Myocyte (in vitro differentiated cells): ENCODE measurements around the gene NME9. TPM values are rescaled to one million over a fixed set of nuclear protein-coding genes. Genes with fewer than 3 reads are reported as not detected.
A peak's percentile ranks its signal among the peaks of the same experiment; 100 is the strongest.
"Not testable (repeated sequence)": the region's sequence is repeated elsewhere in the genome, so short reads cannot be mapped to it uniquely, and the experiment has no call there.

ENCODE experiments used
- DNase-seq: peaks from one replicate; pipeline ENCODE4 v3.0.0-alpha.2; 2012; ENCODE audit warnings: low read depth
- polyA plus RNA-seq: library from polyadenylated mRNA; unstranded; fragments of >200 nt; gene quantifications from one replicate; pipeline ENCODE4 v1.2.1, GENCODE V29; 2012; ENCODE audit warnings: missing spikeins
- total RNA-seq: library from RNA; depleted of rRNA; stranded (reverse); fragments of >200 nt; gene quantifications from 2 replicates; pipeline ENCODE4 v1.2.3, GENCODE V29; 2014

Gene NME9
- not detected in 2 replicates for total RNA-seq
- polyA plus RNA-seq = 0.44 TPM

GRCh38 chr3:138329127-138329983 is at the start of gene NME9:
Gene NME9 (minus strand): TSS chr3:138329851. CDS start chr3:138329335, 516 bp downstream.
- peak; percentile 73 for DNase-seq

- DNase-seq = no peak
Measured at GRCh38 chr3:138378990-138379389, 49.3 kb upstream of the NME9 start.

GRCh38 chr3:138378331-138378730 is 48.7 kb upstream of the NME9 start:
- DNase-seq = no peak

- no peak for DNase-seq
Measured at GRCh38 chr3:138377804-138378203, 48.2 kb upstream of the NME9 start.

GRCh38 chr3:138377212-138377611 is 47.6 kb upstream of the NME9 start:
- not testable (repeated sequence) for DNase-seq

GRCh38 chr3:138376663-138377062 is 47.0 kb upstream of the NME9 start:
- DNase-seq = no peak

- DNase-seq = no peak
Measured at GRCh38 chr3:138375447-138375846, 45.8 kb upstream of the NME9 start.

GRCh38 chr3:138374573-138375134 is 45.0 kb upstream of the NME9 start:
- DNase-seq = peak; percentile 42

- DNase-seq = no peak
Measured at GRCh38 chr3:138373736-138374094, 44.1 kb upstream of the NME9 start.

- DNase-seq = no peak
Measured at GRCh38 chr3:138373087-138373735, 43.6 kb upstream of the NME9 start.

- DNase-seq = peak; percentile 41
Measured at GRCh38 chr3:138371070-138371965, 41.7 kb upstream of the NME9 start.

GRCh38 chr3:138370321-138370720 is 40.7 kb upstream of the NME9 start:
- no peak for DNase-seq

- DNase-seq = no peak
Measured at GRCh38 chr3:138369151-138369900, 39.7 kb upstream of the NME9 start.

GRCh38 chr3:138367911-138368310 is 38.3 kb upstream of the NME9 start:
- peak; percentile 58 for DNase-seq

- no peak for DNase-seq
Measured at GRCh38 chr3:138367326-138367850, 37.7 kb upstream of the NME9 start.

GRCh38 chr3:138366006-138366759 is 36.5 kb upstream of the NME9 start:
- no peak for DNase-seq

- no peak for DNase-seq
Measured at GRCh38 chr3:138365253-138365555, 35.6 kb upstream of the NME9 start.

GRCh38 chr3:138364356-138365252 is 35.0 kb upstream of the NME9 start:
- peak; percentile 29 for DNase-seq

- DNase-seq = no peak
Measured at GRCh38 chr3:138363322-138363721, 33.7 kb upstream of the NME9 start.
